T1000 (cell line): ENCODE measurements around the gene ACTN3.

Source experiments
- DNase-seq: peaks from one replicate; lab custom pipeline; 2025; ENCODE audit warnings: mixed read lengths; lab: John Stamatoyannopoulos, UW

Gene ACTN3

DNA sequence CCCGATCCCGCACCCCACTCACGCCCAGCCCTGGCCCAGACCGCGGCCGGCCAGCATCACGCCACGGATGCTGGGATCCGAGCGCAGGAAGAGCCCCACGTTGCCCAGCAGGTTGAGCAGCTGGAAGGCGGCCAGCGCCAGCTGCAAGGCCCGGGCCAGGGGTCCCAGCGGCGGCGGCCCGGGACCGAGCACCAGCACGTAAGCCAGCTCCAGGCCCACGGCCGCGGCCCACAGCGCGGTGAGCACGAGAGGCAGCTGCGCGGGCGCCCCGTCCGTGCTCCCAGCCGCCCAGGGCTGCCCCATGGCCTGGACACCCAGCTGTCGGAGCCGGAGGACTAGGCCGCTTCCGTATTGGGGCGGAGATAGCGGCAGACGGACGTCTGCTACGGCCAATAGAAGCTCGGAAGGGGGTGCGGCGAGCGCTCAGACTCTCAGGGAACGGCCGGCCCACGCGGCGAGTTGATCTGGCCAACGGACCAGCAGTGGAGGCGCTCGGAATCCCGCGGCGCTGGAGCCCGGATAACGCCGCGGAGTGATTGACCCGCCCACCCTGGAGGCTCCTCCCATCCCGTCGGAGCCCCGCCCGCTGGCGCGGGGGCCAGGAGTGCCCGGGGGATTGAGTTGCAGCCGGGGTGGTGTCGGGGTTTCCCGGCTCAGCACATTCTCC is 869 bp upstream of the ACTN3 start, which contains the start of gene ZDHHC24:
TSS of gene ZDHHC24 (minus strand) at position 348 of the 667 bp plus-strand sequence. CDS start at position 303, 45 bp downstream.
- peak; percentile 97 for DNase-seq

DNA sequence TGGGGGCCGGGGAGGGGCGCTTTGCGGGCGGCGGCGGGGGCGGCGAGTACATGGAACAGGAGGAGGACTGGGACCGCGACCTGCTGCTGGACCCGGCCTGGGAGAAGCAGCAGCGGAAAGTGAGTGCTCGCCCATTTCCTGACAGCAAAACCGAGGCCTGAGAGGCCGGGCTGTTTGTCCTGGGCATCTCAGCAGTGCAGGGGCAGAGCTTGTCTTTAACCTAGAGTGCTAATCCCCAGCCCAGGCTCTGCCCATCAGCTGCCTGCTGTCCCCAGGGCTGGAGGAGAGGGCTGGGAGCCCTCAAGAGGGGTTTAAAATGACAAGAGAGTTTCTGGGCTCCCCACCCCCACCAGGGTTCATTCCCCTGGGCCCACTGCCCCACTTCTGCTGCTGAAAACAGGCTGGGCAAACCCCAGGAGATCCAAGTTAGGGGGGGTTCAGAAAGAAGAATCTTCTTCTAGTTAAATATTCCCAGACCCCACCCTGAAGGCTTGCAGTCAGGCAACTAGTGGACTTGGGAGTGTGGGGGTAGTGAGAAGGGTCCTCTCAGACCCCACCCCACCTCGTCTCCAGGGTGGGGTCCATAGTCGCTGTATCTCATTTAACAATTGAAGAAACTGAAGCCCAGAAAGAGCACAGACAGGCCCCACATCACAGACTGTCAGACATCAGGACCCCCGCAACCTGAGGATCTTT is 411 bp downstream of the ACTN3 start:
- no peak for DNase-seq

DNA sequence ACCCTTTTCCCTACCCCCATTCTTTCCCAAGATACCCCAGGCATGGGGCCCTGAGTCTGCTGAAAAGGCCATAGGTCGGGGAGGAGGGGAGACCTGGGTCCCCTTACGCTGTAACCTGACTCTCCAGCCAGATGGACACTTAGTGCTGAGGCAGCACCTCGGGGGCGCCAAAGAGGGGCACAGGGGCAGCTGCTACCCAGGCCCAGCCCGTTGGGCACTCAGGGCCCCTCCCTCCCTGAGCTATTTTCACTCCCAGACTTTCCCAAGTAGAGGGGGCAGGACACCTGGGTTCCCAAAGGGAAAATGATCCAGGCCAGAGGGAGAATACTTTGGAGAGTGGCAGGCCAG is 933 bp downstream of the ACTN3 start:
- DNase-seq = no peak

DNA sequence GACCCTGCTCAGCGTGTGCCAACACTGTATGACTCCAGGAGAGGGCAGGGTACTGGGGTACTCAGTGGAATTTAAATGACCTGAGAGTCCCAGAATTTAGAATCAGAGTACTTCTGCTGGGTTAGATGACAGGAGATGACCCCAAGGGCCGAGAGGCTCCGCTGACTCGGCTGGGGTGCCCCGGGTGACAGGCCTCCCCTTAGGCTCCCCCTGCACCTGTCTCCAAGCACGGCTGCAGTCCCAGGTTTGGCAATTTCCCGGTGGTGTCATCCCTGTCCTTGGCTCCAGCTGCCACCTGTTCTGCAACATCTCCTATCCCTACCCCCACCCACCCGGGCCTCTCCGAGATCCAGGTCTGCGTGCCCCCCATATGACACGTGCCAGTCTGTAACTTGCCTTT is 1.3 kb downstream of the ACTN3 start:
- no peak for DNase-seq

DNA sequence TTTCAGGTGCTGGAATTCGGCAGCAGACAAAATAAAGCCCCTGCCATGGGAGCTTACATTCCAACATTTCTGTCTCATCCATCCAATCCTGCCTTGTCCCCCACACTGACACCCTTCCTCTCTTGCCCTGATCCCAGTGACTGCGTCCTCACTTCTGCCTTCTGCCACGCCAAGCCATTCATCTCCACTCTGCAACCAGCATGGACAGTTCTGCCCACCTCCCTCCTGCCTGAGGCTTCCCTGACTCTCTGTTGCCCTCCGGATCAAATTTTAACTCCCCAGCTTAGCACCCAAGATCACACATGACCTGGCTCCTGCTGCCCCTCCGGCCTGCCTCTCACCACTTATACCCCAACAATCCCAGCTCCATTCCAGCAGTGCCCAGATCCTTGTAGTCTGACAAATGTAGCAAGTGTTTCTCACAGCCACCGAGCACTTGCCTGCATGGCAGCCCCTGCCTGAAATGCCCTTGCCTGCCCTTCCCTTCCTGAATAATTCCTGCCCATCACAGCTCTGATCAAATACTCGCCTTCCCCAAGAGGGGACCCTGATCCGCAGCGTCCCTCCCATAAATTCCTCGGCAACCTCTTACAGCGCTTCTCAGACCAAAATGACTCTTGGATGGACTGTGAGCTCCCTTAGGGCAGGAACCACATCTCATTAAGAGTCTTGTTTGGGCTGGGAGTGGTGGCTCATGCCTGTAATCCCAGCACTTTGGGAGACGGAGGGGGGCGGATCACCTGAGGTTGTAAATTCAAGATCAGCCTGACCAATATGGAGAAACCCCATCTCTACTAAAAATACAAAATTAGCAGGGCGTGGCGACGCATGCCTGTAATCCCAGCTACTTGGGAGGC is 2.3 kb downstream of the ACTN3 start:
- no peak for DNase-seq

DNA sequence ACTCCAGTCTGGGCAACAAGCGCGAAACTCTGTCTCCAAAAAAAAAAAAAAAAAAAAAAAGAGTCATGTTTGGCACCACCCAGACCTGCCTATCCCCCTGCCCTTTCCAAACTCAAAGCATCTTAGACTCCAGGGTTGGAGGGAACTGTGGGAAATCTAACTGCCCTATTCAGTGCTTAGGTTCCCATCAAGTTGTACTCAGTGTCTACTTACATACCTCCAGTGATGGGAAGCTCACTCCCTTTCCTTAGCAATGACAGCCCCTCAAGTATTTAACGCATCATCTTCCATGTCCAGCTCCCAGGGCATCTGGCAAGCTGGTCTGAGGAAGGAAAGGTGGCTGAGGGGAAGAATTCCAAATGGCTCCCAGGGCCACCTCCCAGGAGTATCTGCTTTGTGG is 3.0 kb downstream of the ACTN3 start:
- DNase-seq = no peak

DNA sequence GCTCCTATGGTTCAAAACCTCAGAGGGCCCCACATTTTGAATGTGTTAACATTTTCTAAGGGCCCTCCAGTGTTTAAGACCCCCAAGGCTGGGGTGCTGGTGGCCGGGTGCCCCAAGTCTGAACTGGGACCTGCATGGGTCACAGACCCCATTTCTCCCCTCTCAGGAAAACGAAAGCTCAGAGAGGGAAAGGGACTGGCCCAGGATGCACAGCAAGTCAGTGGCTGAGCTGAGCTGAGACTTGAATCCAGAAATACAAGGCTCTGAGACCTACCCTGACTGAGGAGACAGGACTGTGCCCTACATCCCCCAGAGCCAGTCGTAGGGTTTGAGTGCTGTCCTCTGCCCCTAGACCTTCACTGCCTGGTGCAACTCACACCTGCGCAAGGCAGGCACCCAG is 4.2 kb downstream of the ACTN3 start:
- no peak for DNase-seq

DNA sequence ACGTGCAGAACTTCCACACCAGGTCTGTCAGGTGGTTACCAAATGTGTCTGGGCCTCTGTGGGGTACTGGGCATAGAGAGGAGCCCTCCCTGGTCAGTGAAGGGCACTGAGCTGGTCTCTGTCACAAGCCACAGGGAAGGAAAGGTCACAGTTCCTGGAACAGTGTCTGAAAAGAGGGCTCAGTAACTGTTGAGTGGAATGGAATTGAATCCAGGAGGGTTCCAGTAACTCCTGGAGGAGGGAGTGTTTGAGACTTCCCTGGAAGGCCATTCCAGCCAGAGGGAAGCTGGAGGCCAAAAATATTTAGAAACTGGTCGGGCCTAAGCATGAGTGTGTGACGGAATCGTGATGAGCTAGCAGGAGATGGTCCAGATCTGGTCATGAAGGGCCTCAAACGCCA is 7.9 kb downstream of the ACTN3 start:
- DNase-seq = no peak

DNA sequence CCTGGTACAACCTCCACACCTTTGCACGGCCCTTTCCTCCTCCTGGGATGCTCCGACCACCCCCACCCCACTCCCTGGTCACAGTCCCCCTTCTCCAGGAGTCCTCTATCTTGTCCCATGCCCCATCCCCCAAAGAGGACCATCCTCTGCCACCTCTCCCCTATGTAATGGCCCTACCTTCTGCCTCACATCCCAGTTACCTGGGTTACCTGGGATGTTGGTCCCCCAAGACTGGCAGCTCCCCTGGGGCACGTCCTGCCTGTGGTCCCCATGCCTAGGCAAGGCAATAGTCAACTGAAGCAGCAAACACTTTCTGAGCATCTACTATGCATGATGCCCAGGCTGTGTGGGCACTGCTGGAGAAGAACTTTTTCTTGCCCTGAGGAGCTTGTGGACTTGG is 8.7 kb downstream of the ACTN3 start:
- no peak for DNase-seq

DNA sequence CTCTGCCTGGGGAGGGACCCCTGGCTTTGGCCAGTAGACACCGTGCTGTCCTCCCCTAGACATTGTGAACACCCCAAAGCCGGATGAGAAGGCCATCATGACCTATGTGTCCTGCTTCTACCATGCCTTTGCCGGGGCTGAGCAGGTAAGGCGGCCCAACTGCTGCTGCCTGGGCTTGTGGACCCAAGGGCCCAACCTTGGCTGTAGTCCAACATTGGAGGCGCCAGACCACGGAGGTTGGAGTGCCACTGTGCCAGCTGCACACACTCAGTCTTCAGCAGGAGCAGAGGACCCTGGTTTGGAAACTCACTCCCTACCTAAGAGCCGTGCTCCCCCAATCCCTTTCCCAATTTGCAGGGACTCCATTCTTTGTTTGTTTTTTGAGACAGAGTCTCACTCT is 9.4 kb downstream of the ACTN3 start:
- no peak for DNase-seq

DNA sequence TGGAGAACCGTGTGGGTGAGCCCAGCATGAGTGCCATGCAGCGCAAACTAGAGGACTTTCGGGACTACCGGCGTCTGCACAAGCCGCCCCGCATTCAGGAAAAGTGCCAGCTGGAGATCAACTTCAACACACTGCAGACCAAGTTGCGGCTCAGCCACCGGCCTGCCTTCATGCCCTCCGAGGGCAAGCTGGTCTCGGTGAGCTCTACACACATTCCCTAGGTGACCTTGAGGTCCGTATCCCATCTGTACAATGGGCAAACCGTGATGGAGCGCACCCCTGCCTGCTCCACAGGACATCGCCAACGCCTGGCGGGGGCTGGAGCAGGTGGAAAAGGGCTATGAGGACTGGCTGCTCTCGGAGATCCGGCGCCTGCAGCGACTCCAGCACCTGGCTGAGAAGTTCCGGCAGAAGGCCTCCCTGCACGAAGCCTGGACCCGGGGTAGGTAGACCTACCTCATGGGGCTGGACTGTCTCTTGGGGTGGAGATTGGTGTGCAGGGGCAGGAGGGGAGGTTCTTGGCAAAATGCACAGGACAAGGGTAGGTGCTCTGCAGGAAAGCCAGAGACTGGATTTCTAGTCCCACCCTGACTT is 11.1 kb downstream of the ACTN3 start:
- no peak for DNase-seq

DNA sequence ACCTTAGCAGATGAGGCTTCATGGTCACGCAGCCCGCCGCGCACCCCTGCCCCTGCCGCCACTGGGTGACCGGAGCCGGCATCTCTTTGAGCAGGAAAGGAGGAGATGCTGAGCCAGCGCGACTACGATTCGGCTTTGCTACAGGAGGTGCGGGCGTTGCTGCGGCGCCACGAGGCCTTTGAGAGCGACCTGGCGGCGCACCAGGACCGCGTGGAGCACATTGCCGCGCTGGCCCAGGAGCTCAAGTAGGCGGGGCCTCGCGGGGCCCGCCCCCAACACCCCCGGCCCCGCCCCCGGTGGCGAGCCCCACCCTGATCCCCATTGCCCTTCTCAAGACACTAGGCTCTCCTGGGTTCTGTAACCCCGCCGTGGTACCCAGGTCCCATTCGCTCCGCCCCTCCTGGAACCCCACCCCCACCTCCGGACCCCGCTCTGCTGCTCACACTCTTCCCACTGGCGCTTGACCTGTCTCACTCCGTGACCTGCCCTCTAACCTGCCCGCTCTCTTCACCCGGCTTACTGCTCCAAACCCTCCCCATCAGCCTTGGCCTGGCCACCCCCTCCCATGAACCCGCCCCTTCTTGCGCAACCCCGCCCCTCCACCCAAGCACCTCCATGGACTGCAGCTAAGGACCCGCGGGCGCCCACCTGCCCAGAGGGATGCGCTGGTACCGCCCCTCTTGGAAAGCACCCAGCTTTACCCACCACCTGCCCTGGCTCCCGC is 12.6 kb downstream of the ACTN3 start:
- DNase-seq = no peak

DNA sequence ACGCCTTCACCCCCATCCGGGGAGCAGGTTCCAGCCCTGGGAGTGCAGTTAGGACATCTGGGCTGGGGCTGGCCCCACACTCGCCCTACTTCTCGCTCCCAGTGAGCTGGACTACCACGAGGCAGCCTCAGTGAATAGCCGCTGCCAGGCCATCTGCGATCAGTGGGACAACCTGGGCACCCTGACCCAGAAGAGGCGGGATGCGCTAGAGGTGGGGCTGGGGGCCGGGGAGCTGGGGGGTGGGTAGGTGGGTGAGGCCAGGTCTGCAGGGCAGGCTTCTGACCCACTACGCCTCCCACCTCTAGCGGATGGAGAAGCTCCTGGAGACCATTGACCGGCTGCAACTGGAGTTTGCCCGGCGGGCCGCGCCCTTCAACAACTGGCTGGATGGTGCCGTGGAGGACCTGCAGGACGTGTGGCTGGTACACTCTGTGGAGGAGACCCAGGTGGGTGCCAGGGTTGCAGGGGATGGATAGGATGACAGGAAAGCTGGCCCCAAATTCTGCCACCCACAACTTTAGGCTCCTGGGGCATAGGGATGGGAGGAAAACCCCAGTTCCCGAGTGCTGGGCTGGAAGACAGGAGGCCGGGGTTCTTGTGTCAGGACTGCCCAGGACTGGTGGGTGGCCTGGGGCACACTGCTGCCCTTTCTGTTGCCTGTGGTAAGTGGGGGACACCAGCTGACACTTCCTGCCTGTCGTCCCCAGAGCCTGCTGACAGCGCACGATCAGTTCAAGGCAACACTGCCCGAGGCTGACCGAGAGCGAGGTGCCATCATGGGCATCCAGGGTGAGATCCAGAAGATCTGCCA is 13.4 kb downstream of the ACTN3 start:
- DNase-seq = no peak

DNA sequence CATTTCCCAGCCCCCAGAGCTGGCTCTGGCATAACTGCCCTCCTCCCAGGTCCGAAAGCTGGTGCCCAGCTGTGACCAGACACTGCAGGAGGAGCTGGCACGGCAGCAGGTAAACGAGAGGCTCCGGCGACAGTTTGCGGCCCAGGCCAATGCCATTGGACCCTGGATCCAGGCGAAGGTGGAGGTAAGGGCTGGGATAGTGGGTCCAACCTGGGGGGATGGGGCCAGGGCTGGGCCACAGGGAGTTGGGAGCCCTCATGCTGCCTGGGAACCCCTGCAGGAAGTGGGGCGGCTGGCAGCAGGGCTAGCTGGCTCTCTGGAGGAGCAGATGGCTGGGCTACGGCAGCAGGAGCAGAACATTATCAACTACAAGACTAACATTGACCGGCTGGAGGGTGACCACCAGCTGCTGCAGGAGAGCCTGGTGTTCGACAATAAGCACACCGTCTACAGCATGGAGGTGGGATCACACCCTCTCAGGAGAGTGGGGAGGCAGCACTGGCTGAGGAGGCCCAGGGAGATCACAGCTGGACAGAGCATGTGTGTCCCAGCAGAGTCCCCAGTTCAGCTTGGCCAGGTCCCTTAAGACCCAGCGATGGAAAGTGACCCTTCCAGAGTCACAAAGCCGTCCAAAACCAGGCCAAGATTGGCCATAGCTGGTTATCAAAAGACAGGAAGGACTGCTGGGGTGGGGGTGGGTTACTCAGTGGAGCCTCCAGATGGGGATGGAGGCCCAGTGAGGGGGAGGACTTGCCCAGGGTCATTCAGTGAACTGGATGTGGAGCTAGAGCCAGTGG is 14.7 kb downstream of the ACTN3 start:
- no peak for DNase-seq

DNA sequence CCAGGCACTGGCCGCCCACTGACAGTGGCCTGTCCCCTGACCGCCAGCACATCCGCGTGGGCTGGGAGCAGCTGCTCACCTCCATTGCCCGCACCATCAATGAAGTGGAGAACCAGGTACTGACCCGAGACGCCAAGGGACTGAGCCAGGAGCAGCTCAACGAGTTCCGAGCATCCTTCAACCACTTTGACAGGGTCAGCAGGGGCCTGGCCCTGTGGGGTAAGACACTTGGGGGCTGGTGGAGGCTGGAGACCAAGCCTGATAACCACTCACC is 15.2 kb downstream of the ACTN3 start:
- DNase-seq = no peak

DNA sequence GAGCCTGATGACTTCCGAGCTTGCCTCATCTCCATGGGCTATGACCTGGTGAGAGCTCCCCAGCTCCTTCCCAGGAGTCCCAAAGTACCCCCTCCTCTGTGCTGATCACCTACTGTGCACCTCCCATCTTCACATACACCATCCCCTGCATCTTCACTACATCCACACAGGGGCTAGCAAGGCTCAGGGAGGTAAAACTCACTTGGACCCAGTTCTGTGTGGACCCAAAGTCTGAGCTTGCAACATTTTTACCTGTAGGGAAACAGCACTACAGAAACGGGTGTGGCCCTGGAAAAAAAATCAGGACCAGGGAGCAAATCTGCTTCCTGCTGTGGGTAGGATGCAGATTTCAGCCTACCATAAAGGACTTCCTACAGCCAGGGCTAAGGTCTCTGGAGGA is 15.6 kb downstream of the ACTN3 start:
- no peak for DNase-seq

DNA sequence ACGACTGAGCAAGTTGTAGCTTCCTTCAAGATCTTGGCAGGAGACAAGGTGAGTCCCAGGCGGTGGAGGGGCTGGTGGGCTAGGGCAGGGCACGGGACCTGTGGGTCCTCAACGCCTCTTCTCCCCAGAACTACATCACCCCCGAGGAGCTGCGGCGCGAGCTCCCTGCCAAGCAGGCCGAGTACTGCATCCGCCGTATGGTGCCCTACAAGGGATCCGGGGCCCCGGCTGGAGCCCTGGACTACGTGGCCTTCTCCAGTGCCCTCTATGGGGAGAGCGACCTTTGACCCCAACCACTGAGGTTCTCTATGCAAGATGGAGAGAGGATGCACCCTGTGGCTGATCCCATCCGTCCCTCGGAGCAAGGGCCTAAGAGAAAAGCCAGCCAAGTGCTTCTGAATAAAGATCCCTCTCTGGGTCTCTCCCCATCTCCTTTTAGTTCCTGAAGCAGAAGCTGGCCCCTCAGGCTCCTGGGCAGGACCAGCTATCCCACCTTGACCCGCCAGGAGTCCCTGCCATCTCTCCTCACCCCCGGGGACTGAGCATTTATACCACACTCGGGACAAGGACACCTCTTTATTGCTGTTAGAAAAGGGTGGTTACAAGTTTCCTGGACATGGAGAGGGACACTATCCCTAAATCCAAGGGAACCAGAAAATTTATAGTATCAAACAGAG is 16.3 kb downstream of the ACTN3 start:
- no peak for DNase-seq

DNA sequence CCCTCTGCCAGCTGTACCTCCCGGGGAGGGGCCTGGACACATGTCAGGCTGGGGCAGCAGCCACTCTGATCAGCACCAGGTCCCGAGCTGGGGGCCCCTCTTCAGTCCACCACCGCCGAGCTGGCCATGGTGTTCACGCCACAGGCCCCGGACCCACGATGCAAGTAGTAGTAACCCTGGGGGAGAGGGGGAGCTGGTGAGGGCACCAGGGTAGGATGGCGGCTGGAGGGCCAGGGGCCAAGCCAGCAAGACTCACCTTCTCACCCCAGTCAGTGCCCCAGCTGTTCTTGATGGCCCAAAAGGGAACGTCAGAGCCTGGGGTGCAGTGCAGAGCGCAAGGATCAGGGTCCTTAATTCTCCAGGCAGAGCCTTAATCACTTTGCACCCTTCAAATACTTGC is 17.1 kb downstream of the ACTN3 start:
- no peak for DNase-seq

DNA sequence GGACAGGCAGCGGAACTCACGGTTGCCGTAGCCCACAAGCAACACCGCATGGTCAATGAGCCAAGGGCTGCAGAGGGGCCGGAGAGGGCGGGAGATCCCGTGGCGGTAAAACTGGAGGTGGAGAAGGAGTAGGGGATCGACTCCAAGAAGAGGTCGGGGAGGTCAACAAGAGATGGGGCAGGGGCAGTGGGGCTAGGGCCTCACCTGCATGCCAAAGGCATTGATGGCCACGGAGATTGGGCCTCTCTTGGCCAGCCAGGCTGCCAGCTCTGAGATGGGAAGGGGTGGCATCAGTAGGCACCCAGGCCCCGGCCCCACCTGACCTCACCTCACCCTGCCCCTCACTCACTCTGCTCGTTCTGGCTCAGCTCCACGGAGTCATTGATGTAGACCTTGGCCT is 17.8 kb downstream of the ACTN3 start:
- DNase-seq = no peak

DNA sequence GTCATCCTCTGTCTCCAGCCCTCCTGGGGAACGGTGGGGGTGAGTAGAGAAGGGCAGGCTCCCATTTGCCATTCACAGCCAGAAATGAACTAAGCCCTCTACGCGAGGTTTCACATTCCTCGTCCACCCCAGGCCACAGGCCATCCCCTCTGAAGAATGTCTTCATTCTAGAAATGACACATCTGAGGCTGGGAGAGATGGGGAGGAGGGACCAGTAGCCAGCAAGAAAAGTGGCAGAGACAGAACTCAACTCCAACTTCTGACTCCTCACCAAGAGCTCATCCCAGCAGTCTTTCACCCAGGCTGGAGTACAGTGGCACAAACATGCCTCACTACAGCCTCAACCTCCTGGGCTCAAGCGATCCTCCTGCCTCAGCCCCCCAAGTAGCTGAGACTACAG is 18.3 kb downstream of the ACTN3 start:
- DNase-seq = no peak
